NCI-H1930 (cell line): ENCODE data around the gene SETSIP.
"Not testable (repeated sequence)": the region's sequence is repeated elsewhere in the genome, so short reads cannot be mapped to it uniquely, and the experiment has no call there.

ENCODE experiments used
- DNase-seq, 2 experiments: peaks; one replicate each; lab custom pipeline; 2025; lab: John Stamatoyannopoulos, UW

Gene SETSIP

GRCh38 chr1:92051948-92052347 lies 23.3 kb downstream of the SETSIP start:
- no peak for DNase-seq

GRCh38 chr1:92045766-92046495 lies 29.3 kb downstream of the SETSIP start:
- DNase-seq: no peak

GRCh38 chr1:92043621-92044020 lies 31.6 kb downstream of the SETSIP start:
- no peak for DNase-seq

- no peak for DNase-seq
Observed at GRCh38 chr1:92040971-92041370, 34.2 kb downstream of the SETSIP start.

GRCh38 chr1:92038695-92039346 lies 36.4 kb downstream of the SETSIP start:
- DNase-seq: no peak

GRCh38 chr1:92037400-92037799 lies 37.8 kb downstream of the SETSIP start:
- DNase-seq: no peak

GRCh38 chr1:92031281-92032110 lies 43.7 kb downstream of the SETSIP start:
- no peak for DNase-seq

GRCh38 chr1:92030656-92031107 lies 44.5 kb downstream of the SETSIP start:
- DNase-seq: no peak

GRCh38 chr1:92029241-92029922 lies 45.8 kb downstream of the SETSIP start:
- no peak for DNase-seq

GRCh38 chr1:92026806-92027205 lies 48.4 kb downstream of the SETSIP start:
- no peak for DNase-seq

GRCh38 chr1:92026042-92026441 lies 49.2 kb downstream of the SETSIP start:
- not testable (repeated sequence) for DNase-seq
